Activated B cell treated with CpG ODN at 0.5 μM for 24 hours (primary cell): Measurements from ENCODE around the gene CHD6. TPM values are rescaled to one million over a fixed set of nuclear protein-coding genes. Genes with fewer than 3 reads are reported as not detected.

Experiments
- ATAC-seq: fragments of 200-7000 bp; cut with Tn5 transposase; one replicate; pipeline ENCODE4 v1.10.0; 2021; ENCODE audit warnings: low read depth, mild to moderate bottlenecking, moderate library complexity
- CTCF ChIA-PET: fragments of 350-600 bp; sonication (Branson Sonifier 250); formaldehyde crosslinking; loops from one replicate; lab custom pipeline; 2021; ENCODE audit warnings: antibody characterized with exemption; lab: Charles Lee
- POLR2A ChIA-PET: fragments of 350-600 bp; sonication (Branson Sonifier 250); formaldehyde crosslinking; loops from one replicate; lab custom pipeline; 2021; ENCODE audit warnings: antibody characterized with exemption; lab: Charles Lee
- DNase-seq: peaks from one replicate; pipeline ENCODE4 v3.0.0; 2022
- H3K27ac Mint-ChIP-seq: one replicate; pipeline ENCODE4 v1.8.0; 2020; ENCODE audit warnings: mixed read lengths
- H3K27me3 Mint-ChIP-seq: one replicate; pipeline ENCODE4 v1.8.0; 2021; ENCODE audit warnings: mixed read lengths
- H3K36me3 Mint-ChIP-seq: one replicate; pipeline ENCODE4 v1.8.0; 2021; ENCODE audit warnings: low read depth, mixed read lengths
- H3K4me1 Mint-ChIP-seq: one replicate; pipeline ENCODE4 v1.8.0; 2021; ENCODE audit warnings: mixed read lengths
- H3K4me3 Mint-ChIP-seq: one replicate; pipeline ENCODE4 v1.8.0; 2020; ENCODE audit warnings: mild to moderate bottlenecking, mixed read lengths
- H3K9me3 Mint-ChIP-seq: one replicate; pipeline ENCODE4 v1.8.0; 2020; ENCODE audit warnings: mixed read lengths
- intact Hi-C: fragments of 100-400 bp; cut with micrococcal nuclease; formaldehyde crosslinking; loops from one replicate; pipeline ENCODE4 v1.15.1; 2024
- total RNA-seq: library from RNA; stranded (reverse); gene quantifications from 2 replicates; pipeline ENCODE4 v1.2.3, GENCODE V29; 2022
- TF ChIP-seq, protein P1 (sequence below): fragments of 200-600 bp; IDR thresholded peaks from one replicate; pipeline ENCODE4 v1.8.0; 2022; ENCODE audit warnings: antibody characterized with exemption, mild to moderate bottlenecking

The CHD6 gene
- total RNA-seq, 1 donor from 2014 or later = 59.9 TPM

DNA sequence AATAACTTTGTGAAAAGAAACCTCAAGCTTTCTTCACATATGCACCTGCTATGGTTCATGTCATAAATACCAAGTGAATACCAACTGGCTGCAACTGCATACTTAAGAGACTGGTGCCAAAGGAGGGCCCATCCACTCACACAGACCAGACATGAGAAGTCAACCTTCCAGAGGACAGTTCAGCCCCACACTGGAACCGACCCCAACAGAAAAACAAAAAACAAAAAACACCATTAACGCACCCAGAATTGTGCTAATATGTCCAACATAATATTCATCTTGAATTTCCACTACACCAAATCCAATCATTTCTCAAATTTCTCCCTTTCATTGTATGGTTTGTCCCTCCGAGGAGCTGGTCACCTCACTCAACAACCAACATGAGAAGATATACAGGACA is 42.8 kb downstream of the CHD6 start:
- H3K27ac Mint-ChIP-seq = no peak overlapping the region
- CTCF ChIA-PET = no interaction called here
- H3K4me3 Mint-ChIP-seq = no peak overlapping the region
- no peaks in the 10 kb centered on the region for H3K27me3 Mint-ChIP-seq
- intact Hi-C loops = no loop called here
- ATAC-seq = no peak
- H3K36me3 Mint-ChIP-seq = peaks cover 11% of the 10 kb centered on the region
- peaks cover 78% of the 10 kb centered on the region for H3K4me1 Mint-ChIP-seq
- POLR2A ChIA-PET = no interaction called here
- no peak for DNase-seq
- peaks cover 12% of the 10 kb centered on the region for H3K9me3 Mint-ChIP-seq
- TF ChIP-seq, protein P1, sequence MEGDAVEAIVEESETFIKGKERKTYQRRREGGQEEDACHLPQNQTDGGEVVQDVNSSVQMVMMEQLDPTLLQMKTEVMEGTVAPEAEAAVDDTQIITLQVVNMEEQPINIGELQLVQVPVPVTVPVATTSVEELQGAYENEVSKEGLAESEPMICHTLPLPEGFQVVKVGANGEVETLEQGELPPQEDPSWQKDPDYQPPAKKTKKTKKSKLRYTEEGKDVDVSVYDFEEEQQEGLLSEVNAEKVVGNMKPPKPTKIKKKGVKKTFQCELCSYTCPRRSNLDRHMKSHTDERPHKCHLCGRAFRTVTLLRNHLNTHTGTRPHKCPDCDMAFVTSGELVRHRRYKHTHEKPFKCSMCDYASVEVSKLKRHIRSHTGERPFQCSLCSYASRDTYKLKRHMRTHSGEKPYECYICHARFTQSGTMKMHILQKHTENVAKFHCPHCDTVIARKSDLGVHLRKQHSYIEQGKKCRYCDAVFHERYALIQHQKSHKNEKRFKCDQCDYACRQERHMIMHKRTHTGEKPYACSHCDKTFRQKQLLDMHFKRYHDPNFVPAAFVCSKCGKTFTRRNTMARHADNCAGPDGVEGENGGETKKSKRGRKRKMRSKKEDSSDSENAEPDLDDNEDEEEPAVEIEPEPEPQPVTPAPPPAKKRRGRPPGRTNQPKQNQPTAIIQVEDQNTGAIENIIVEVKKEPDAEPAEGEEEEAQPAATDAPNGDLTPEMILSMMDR = no peak

DNA sequence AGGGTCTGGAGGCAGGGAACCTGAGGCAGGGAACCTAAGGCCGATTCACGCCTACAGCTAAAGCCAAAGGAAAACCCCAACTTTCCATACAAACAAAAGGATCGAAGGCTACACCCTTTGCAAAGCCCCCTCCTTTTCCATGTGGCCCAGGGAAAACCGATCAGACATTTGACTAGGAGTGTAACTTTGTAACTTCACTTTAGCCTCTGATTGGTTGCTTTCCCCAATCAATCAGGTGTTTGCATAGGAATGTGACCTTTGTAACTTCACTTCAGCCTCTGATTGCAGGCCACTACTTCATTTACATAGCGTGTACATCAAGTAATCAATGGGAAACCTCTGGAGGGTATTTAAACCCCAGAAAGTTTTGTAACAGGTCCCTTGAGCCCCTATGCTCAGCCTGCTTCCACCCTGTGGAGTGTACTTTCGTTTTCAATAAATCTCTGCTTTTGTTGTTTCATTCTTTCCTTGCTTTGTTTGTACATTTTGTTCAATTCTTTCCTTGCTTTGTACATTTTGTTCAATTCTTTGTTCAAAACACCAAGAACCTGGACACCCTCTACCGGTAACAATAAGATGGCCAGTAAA is 43.3 kb downstream of the CHD6 start:
- CTCF ChIA-PET = no interaction called here
- Mint-ChIP-seq H3K36me3 (peaks cover 11% of the 10 kb centered on the region), H3K4me3 (no peak overlapping the region)

DNA sequence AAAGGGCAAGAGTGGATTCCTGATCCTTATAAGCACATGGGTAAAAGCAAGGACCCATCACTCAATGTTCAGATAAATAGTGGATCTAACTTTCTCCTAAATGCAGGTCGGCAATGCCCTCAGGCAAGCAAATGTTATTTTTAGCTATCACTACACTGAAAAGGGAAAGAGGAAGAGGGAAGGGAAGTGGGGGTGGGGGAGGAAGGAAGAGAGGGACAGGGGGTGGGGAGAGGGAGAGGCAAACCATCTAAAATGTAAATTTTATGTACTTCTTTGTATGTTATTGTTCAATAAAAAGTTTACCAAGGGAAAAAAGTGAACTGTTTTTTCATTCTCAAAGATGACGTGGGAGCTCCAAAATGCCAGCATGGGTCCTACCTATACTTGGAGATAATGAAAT is 44.2 kb downstream of the CHD6 start:
- peak overlapping the region; percentile 39 for H3K4me3 Mint-ChIP-seq
- H3K4me1 Mint-ChIP-seq = peaks cover 72% of the 10 kb centered on the region
- H3K27me3 Mint-ChIP-seq = no peaks in the 10 kb centered on the region
- TF ChIP-seq, protein P1 = no peak
- H3K9me3 Mint-ChIP-seq = peaks cover 12% of the 10 kb centered on the region
- CTCF ChIA-PET = no interaction called here
- no peak overlapping the region for H3K27ac Mint-ChIP-seq
- ATAC-seq = no peak
- POLR2A ChIA-PET = no interaction called here
- DNase-seq = no peak
- intact Hi-C loops = no loop called here
- H3K36me3 Mint-ChIP-seq = peaks cover 11% of the 10 kb centered on the region

More for the DNA sequence above, 43.3 kb downstream of the CHD6 start:
- DNase-seq (no peak), ATAC-seq (no peak)
- H3K9me3 Mint-ChIP-seq = peaks cover 12% of the 10 kb centered on the region
- POLR2A ChIA-PET = no interaction called here
- intact Hi-C loops = no loop called here
- H3K4me1 Mint-ChIP-seq = peaks cover 76% of the 10 kb centered on the region
- H3K27me3 Mint-ChIP-seq = no peaks in the 10 kb centered on the region
- no peak overlapping the region for H3K27ac Mint-ChIP-seq
- TF ChIP-seq, protein P1 = no peak

DNA sequence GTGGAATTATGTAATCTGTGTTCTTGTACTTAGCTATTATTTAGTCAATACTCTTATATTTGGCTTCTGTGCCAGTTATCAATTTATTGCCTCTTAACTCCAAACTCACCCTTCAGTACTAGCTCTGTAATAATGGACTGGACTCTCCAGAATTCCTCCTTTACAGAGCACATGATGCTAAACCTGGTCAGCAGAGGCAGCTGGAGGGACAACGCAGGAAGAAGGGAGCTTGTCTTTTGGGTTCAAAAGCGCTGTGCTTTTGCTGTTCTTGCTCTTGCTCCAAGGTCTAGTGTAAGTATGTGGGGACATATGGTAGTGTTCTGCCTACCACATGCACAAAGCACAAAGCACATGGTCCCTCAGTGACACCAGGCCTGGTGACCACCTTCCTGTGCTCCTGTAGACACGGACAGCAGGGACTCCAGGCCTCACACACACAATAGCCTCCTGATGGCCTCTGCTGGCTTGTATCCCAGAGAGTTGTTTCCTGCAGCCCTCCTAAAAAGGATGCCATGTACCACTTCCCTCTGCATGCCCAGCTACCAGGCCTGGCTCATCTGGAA is 46.1 kb downstream of the CHD6 start:
- H3K4me3 Mint-ChIP-seq = no peak overlapping the region
- DNase-seq (no peak), ATAC-seq (no peak)
- H3K4me1 Mint-ChIP-seq = peaks cover 81% of the 10 kb centered on the region
- peaks cover 11% of the 10 kb centered on the region for H3K36me3 Mint-ChIP-seq
- H3K9me3 Mint-ChIP-seq = peaks cover 12% of the 10 kb centered on the region
- ChIA-PET POLR2A (no interaction called here), CTCF (interaction anchor here (1.3 kb wide), 1 partner anchor 8 kb away, joined by 3 read pairs; no protein-coding TSS in a partner anchor)
- H3K27ac Mint-ChIP-seq = no peak overlapping the region
- TF ChIP-seq, protein P1 = no peak
- no peaks in the 10 kb centered on the region for H3K27me3 Mint-ChIP-seq
- intact Hi-C loops = no loop called here

DNA sequence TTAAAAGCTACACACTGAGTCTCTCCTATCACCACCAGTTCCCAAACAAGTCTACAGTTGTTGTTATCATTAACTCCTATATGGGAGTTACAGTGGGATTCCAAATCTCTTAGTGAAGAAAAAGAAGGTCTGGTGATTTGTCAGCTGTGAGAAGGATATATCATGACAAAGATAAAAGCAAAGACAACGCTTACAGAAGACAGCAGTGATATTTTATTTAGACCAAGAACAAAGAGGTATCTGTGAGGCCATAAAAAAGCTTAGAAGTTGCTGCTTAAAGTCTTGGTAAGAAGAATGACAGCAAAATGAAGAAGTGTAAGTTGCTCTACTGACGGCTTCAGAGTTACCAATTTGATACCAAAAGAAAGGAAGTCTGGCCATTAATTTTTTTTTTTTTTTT is 47.2 kb downstream of the CHD6 start:
- H3K27me3 Mint-ChIP-seq = no peaks in the 10 kb centered on the region
- ChIA-PET POLR2A (interaction anchor here (0.6 to 0.7 kb wide), 3 partner anchors 10 to 122 kb away, joined by 3 to 7 read pairs (median 5); no protein-coding TSS in a partner anchor), CTCF (interaction anchor here (1.3 kb wide), 1 partner anchor 9 kb away, joined by 3 read pairs; no protein-coding TSS in a partner anchor)
- ATAC-seq (no peak), DNase-seq (no peak)
- H3K27ac Mint-ChIP-seq = no peak overlapping the region
- H3K4me1 Mint-ChIP-seq = peaks cover 83% of the 10 kb centered on the region
- intact Hi-C loops = no loop called here
- no peak overlapping the region for H3K4me3 Mint-ChIP-seq
- peaks cover 12% of the 10 kb centered on the region for H3K9me3 Mint-ChIP-seq
- peaks cover 18% of the 10 kb centered on the region for H3K36me3 Mint-ChIP-seq
- TF ChIP-seq, protein P1 = no peak
